ENCODE measurements around the gene RNF44.

The RNF44 gene

GRCh38 chr5:176534640-176535039 lies 2.6 kb downstream of the RNF44 start:
- no peak for DNase-seq

DNA sequence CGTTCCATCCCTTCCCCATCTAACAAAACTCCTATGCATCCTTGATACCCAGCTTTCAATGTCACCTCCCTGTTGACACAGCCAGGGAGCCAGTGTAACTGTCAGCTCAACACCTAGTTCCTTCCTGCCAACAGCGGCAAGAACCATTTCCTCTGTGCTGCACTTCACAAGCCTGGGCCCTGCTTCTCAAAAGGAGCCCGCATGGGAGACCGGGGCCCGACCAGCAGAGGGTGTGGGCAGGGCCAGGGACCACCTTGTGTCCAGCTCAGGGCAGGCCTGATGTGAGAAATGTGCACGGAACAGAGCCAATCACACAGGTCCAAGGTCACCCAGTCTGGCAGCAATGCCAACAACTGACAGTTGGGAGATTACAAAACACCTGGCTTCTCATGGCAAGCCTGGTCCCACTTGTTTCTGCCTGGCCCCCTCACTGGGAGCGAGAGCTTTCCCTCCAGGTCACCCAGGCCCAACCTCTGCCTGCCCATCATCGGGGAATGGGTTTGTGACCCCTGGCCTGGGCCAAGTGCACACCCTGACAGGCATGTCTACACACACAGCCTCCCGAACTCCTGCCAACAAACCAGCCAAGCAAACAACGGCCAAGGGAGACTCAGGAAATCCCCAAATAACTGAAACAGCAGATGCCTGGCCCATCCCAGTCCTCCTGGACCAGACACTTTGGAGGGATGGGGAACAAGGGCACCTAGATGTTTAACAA lies 3.1 kb downstream of the RNF44 start:
- no peak for DNase-seq

DNA sequence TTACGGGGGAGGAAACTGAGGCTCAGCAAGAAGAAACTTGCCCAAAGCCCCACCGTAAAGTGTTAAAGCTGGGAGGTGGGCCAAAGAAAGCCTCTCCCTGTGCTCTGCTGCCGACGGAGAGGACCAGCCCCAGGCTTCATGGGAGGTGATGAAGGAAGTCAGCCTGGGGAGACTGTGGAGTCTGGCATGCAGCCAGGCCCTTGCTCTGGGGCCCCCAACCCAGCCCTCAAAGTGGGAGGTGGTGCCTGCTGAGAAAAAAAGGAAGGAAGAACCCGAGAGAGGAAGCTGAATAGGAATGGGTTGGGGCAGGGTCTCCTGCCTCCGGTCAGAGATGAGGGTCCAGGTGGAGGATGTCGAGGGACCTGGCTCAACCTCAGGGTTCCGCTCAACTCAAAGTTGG lies 3.8 kb downstream of the RNF44 start:
- DNase-seq: no peak

- DNase-seq: no peak
Observed at GRCh38 chr5:176532795-176533194, 4.4 kb downstream of the RNF44 start.

DNA sequence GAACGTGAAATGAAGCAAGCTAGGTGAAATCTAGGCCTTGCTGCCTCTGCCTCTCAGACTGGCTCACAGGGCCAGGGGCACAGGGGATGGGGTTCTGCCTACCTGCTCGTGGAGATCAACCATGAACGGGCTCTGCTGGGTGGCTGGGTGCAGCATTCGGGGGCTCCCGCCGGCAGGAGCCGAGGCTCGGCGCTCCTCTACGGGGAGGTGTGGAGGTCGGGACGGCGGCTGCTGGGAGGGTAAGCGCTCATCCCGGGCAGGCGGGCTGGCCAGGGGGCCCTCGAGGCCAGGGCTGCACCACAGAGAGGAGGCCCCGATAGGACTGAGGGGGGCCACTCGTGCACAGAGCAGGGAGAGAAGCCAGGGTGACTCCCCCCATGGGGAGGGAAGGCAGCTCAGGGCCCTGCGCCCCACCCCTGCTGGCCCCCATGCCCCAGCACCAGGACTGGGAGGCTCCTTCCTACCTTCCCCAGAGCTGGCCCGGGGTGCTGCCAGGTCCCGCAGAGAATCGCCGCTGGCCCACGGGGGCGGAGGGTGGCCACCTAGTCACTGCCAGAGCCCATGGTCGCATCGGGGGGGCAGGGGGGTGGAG lies 5.2 kb downstream of the RNF44 start:
- DNase-seq: no peak

- DNase-seq: no peak
Observed at GRCh38 chr5:176530983-176531901, 6.0 kb downstream of the RNF44 start.

DNA sequence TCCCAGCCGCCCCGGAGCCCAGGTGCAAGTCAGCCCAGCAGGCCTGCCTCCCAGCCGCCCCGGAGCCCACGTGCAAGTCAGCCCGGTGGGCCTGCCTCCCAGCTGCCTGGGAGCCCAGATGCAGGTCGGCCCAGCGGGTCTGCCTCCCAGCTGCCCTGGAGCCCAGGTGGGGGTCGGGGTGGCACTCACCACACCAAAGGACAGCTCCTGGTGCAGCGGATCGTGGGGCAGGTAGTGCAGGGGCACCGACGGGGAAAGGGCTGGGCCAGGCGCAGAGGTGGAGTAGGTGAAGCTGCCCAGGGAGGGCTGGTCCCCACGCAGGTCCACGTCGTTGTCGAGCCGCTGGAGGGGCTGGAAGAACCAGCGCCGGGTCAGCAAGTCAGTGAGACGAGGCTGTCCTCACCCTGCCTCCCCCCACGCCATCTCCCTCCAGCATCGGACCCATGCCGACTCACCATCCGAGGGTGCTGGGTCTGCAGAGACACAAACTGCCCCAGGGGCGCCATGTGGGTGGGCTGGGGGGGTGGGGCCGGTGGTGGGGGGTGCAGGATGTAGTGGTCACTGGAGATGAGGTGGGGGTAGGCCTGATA lies 6.7 kb downstream of the RNF44 start:
- no peak for DNase-seq

DNA sequence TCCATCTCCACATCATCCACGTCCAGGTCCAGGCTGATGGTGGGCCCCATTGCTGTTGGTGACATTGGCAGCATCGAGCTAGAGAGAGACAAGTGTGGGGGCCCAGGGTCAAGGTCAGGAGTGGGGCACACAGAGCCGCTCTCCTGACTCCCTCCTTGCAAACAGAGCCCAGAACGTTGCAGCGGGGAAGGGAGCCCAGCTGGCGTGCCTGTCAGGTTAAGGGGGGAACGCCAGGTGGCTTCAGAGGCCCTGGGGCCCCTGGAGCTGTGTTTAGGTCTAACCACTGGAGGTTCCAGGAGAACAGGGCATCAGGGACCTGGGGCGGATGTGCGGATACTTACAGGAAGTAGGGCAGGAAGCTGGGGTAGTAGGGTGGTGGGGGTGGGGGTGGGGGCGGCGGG lies 7.5 kb downstream of the RNF44 start:
- no peak for DNase-seq

DNA sequence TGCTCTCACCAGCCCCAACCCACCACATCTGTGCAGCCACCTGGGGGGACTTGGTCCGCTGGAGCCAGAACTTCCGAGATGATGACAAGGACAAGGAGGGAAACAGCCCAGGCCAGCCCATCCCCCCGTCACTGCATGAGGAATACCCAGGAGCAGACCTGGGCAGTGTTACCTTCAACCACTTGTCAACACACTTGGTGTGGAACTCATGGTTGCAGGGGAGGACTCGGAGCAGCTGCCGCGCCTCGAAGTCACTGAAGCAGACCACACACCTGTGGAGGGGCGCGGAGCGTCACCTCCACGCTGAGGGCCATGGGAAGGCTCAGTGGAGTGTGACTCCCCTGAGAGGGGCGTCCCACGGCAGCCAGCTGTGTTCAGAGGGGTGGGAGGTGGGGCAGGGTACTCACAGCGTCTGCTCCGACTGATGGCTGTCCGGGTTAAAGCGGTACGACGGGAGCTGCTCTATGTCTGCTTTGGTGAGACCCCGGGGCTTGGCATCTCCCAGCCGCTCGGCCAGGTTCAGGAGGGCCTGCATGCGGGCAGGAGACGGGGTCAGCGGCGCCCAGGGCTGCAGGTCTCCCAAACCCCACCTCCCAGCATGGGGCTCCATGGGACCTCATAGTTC lies 8.0 kb downstream of the RNF44 start:
- DNase-seq: no peak

GRCh38 chr5:176528761-176529115 lies 8.5 kb downstream of the RNF44 start:
- DNase-seq: no peak

DNA sequence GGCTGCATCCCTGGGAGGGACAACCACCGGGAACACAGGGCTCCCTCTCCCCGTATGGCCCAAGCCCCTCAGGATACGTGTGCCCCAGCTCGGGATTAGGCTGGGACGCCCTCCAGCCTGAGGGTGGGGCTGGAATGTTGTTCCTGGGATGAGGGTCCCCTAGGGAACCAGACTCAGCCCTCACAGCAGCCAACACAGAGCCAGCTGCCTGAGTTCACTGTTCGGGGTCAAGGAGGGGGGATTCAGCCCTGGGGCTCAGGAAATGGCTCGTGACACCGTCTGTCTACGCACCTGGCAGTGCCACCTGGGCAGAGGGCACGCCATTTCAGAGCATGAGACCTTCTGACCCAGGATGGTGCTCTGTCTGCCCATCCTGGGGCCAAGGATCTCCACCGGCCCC lies 8.9 kb downstream of the RNF44 start:
- no peak for DNase-seq

DNA sequence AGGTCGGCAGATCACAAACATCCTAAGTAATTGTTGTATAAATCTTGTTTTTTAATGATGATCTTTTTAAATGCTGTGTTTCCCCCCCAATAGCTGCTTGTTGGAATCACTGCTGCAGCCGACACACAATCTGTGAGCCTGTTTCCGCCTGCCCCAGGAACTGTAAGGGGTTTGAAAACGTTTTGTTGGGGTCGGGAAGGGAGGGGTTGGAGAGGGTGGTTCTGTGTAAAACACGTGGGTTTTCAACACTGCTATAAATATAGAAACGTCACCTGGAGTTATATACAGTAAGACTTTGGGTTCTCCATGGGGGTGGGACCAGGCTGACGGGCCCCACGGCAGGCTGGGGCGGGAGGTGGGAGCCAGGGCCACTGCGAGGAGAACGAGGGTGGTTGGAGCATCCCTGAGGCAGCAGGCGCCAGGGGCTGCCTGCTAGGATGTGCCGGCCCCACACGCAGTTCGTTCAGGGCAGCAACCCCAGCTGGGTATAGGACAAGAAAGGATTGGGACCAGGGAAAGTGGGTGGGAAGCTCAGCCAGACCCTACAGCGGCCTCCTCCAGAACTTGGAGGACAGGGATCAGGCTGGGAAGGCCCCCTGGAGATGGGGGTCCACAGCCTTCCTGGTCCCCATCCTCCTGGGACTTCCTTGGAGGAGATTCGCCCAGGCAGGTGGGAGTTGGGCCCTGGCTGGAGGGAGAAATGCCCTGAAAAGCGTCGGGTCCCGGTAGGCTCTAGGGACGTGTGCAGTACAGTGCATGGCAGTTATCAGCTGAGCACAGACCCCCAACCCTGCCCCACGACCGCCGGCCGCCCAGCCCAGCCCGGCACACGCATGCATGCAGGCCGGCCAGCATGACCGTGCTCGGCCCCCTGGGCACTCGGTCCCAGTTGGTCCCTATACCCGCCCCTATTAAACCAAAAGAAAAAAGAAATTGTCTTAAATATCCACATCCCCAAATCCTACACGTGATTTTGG lies 9.7 kb downstream of the RNF44 start:
- DNase-seq: no peak

GRCh38 chr5:176526462-176526861 lies 10.7 kb downstream of the RNF44 start:
- no peak for DNase-seq

DNA sequence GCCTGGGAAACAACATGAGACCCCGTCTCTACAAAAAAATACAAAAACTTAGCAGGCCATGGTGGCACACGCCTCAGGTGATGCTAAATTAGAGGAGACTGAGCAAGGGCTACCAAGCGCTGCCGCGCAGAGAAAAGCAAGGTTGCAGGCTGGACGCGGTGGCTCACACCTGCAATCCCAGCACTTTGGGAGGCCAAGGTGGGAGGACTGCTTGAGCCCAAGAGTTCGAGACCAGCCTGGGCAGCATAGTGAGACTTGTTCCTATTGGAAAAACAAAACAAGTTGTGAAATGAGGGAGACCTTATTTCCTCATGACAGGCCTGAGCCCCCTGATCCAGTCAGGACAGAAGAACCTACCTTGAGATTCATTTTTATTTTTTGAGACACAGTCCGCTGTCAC lies 11.5 kb downstream of the RNF44 start:
- DNase-seq: no peak

GRCh38 chr5:176524987-176525386 lies 12.2 kb downstream of the RNF44 start:
- no peak for DNase-seq

GRCh38 chr5:176524138-176524537 lies 13.1 kb downstream of the RNF44 start:
- DNase-seq: no peak

DNA sequence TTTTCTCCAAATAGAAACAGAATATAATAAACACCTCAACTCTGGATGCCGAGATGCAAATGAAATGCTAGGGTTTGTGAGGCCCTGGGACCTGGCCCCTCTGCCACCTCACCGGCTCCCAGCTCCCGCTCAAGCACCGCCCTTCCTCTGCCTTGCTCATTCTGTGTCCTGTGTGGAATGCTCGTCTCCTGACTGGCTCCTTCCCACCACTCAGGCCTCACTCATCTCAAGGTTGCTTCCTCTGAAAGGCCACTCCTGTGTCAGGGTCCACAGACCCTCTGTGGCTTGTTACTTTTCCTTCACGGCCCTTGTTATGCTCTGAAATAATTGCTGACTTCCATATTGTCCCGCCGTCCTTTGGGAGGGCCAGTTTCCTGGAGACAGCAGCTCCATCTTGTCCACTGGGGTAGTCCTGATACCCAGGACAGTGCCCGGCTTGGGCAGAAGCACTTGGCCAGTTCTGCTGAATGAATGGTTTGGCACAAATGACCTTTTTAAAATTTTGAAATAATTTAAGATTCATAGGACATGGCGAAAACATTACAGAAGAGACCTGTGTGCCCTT lies 15.4 kb downstream of the RNF44 start:
- no peak for DNase-seq

- no peak for DNase-seq
Observed at GRCh38 chr5:176521286-176521685, 15.9 kb downstream of the RNF44 start.

DNA sequence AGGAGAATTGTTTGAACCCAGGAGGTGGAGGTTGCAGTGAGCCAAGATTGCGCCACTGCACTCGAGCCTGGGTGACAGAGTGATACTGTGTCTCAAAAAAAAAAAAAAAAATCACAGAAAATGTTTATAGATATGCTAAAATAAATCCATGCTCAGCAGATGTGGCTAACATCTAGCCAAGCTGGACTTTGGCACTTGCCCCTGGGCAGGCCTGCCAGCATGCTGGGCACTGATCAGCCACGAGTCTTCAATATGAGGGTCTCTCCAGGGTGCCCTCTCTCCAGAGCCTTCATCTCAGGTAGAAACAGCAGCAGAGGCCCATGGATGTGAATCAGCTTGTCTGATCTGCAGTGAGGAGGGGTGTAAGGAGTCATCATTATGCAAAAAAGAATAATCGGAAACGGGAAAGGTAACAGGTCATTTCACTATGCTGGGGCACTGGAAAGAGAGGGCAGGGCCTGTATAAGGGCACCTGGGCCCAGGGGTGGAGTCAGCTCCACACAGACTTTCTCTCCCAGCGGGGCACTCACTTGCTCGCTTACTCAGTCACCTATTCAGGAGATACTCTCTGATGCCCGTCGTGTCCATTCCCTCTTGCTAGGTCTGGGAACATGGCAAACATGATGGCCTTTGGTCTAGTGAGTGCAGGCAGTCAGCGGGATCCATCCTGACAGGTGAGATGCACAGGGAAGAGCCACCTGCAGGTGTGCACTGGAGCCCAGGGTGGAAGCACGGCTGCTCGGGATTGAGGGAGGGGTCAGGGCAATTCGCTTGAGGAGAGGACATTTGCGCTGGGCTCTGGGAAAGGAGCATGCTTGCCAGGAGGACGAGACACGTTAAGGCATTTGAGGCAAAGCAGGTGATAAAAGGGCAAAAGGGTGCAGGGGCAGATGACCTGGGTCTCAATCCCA lies 17.1 kb downstream of the RNF44 start:
- no peak for DNase-seq

DNA sequence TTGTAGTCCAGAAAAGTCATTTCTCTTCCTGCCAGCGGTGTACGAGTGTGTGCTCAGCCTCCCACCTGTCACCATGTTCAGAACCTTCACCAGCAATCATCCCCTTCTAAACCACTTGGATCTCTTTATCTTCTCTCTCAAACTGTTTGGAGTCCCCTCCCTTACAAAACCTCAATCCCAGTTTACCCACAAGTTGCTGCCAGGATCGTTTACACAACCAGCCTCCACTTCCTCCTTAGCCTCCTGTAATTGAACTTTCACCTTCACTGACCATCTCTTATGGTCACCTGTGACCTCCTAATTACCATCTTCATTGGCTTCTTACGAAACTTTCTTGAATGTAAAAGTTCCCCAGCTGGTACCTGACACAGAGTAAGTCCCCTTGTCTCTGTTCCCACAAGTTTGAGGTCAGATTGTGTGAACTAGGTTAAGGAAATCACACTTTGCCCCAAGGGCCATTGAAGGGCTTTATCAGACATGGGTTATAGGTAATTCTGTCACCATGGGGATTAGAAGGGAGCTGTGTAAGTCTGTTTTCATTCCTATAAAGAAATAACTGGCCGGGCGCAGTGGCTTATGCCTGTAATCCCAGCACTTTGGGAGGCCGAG lies 20.0 kb downstream of the RNF44 start:
- DNase-seq: no peak

Measured in NCI-H2107 (cell line).